ENCODE measurements around the gene TIGIT. TPM values are rescaled to one million over a fixed set of nuclear protein-coding genes. Genes with fewer than 3 reads are reported as not detected.
A peak's percentile ranks its signal among the peaks of the same experiment; 100 is the strongest.

The TIGIT gene
- total RNA-seq, 1 donor from 2014 or later: not detected

GRCh38 chr3:114344492-114344891 is 50.7 kb downstream of the TIGIT start:
- H3K27ac Mint-ChIP-seq (ENCODE audit: unreplicated experiment): no peak overlapping the region
- no peak for DNase-seq
- no peaks in the 10 kb centered on the region for H3K27me3 Mint-ChIP-seq (ENCODE audit: unreplicated experiment)
- TF ChIP-seq CTCF (IDR thresholded peaks at IDR 0.05; ENCODE audit: partially characterized antibody, unreplicated experiment): no peak
- no peaks in the 10 kb centered on the region for H3K9me3 Mint-ChIP-seq (ENCODE audit: unreplicated experiment)
- peaks cover 3% of the 10 kb centered on the region for H3K4me1 Mint-ChIP-seq (ENCODE audit: low read depth, unreplicated experiment)
- no peak overlapping the region for H3K4me3 Mint-ChIP-seq (ENCODE audit: unreplicated experiment)
- H3K36me3 Mint-ChIP-seq (ENCODE audit: unreplicated experiment): peaks cover 4% of the 10 kb centered on the region

- TF ChIP-seq CTCF (IDR thresholded peaks at IDR 0.05; ENCODE audit: partially characterized antibody, unreplicated experiment): no peak
- Mint-ChIP-seq H3K4me3 (ENCODE audit: unreplicated experiment) (no peak overlapping the region), H3K9me3 (ENCODE audit: unreplicated experiment) (peaks cover 1% of the 10 kb centered on the region), H3K27ac (ENCODE audit: unreplicated experiment) (no peak overlapping the region), H3K27me3 (ENCODE audit: unreplicated experiment) (no peaks in the 10 kb centered on the region), H3K4me1 (ENCODE audit: low read depth, unreplicated experiment) (peaks cover 7% of the 10 kb centered on the region), H3K36me3 (ENCODE audit: unreplicated experiment) (peaks cover 10% of the 10 kb centered on the region)
- no peak for DNase-seq
These were observed 56.4 kb downstream of the TIGIT start for GRCh38 chr3:114350271-114350670.

GRCh38 chr3:114350690-114351089 is 56.9 kb downstream of the TIGIT start:
- Mint-ChIP-seq H3K27me3 (ENCODE audit: unreplicated experiment) (no peaks in the 10 kb centered on the region), H3K9me3 (ENCODE audit: unreplicated experiment) (peaks cover 1% of the 10 kb centered on the region), H3K4me3 (ENCODE audit: unreplicated experiment) (no peak overlapping the region), H3K4me1 (ENCODE audit: low read depth, unreplicated experiment) (peaks cover 6% of the 10 kb centered on the region), H3K36me3 (ENCODE audit: unreplicated experiment) (peaks cover 10% of the 10 kb centered on the region), H3K27ac (ENCODE audit: unreplicated experiment) (no peak overlapping the region)
- no peak for TF ChIP-seq CTCF (IDR thresholded peaks at IDR 0.05; ENCODE audit: partially characterized antibody, unreplicated experiment)
- no peak for DNase-seq

GRCh38 chr3:114351123-114351821 is 57.4 kb downstream of the TIGIT start:
- peaks cover 4% of the 10 kb centered on the region for H3K4me1 Mint-ChIP-seq (ENCODE audit: low read depth, unreplicated experiment)
- H3K27me3 Mint-ChIP-seq (ENCODE audit: unreplicated experiment): no peaks in the 10 kb centered on the region
- H3K36me3 Mint-ChIP-seq (ENCODE audit: unreplicated experiment): peaks cover 10% of the 10 kb centered on the region
- H3K4me3 Mint-ChIP-seq (ENCODE audit: unreplicated experiment): no peak overlapping the region
- no peak overlapping the region for H3K27ac Mint-ChIP-seq (ENCODE audit: unreplicated experiment)
- peaks cover 1% of the 10 kb centered on the region for H3K9me3 Mint-ChIP-seq (ENCODE audit: unreplicated experiment)
- no peak for TF ChIP-seq CTCF (IDR thresholded peaks at IDR 0.05; ENCODE audit: partially characterized antibody, unreplicated experiment)
- peak; percentile 10 for DNase-seq

GRCh38 chr3:114351822-114352145 is 58.0 kb downstream of the TIGIT start:
- Mint-ChIP-seq H3K27ac (ENCODE audit: unreplicated experiment) (no peak overlapping the region), H3K4me3 (ENCODE audit: unreplicated experiment) (no peak overlapping the region), H3K9me3 (ENCODE audit: unreplicated experiment) (peaks cover 1% of the 10 kb centered on the region), H3K36me3 (ENCODE audit: unreplicated experiment) (peaks cover 10% of the 10 kb centered on the region), H3K4me1 (ENCODE audit: low read depth, unreplicated experiment) (peaks cover 4% of the 10 kb centered on the region), H3K27me3 (ENCODE audit: unreplicated experiment) (no peaks in the 10 kb centered on the region)
- TF ChIP-seq CTCF (IDR thresholded peaks at IDR 0.05; ENCODE audit: partially characterized antibody, unreplicated experiment): no peak
- DNase-seq: no peak

All from glutamatergic neuron (in vitro differentiated cells).